H1 (cell line): ENCODE measurements around the gene SOCS3. TPM values are rescaled to one million over a fixed set of nuclear protein-coding genes. Genes with fewer than 3 reads are reported as not detected.

Source experiments
- CTCF ChIA-PET: fragments of 300-600 bp; sonication (Branson Sonifier 250); formaldehyde crosslinking; loops from one replicate; lab custom pipeline; 2021; ENCODE audit not compliant: partially characterized antibody; lab: Charles Lee
- POLR2A ChIA-PET: fragments of 300-600 bp; sonication (Branson Sonifier 250); formaldehyde crosslinking; loops from one replicate; lab custom pipeline; 2021; ENCODE audit warnings: inconsistent platforms; ENCODE audit not compliant: partially characterized antibody; lab: Charles Lee
- DNase-seq, 2 experiments: peaks; one replicate each; pipeline versions ENCODE4 v3.0.0 to v3.0.0-alpha.2; 2010 to 2022; ENCODE audit warnings: low spot score in 2 of 2, low read depth in 1 of 2, mixed read lengths in 1 of 2
- FAIRE-seq: peaks from 2 replicates; lab custom pipeline; 2011; peaks lifted over from hg19 to GRCh38; lab: Jason Lieb, UNC
- H2AFZ ChIP-seq: 2 replicates; pipeline ENCODE4 v1.8.1; 2012; ENCODE audit warnings: low read length, inconsistent platforms
- H2AK5ac ChIP-seq: 2 replicates; pipeline ENCODE4 v1.6.1; 2013; ENCODE audit warnings: low read depth, low read length
- H2BK120ac ChIP-seq: replicated peaks from 2 replicates; pipeline ENCODE3; 2013; ENCODE audit warnings: low read depth, low read length, inconsistent platforms
- H2BK12ac ChIP-seq: 2 replicates; pipeline ENCODE4 v1.6.1; 2013; ENCODE audit warnings: low read depth, low read length
- H2BK15ac ChIP-seq: 2 replicates; pipeline ENCODE4 v1.6.1; 2013; ENCODE audit warnings: low read length
- H2BK20ac ChIP-seq: 2 replicates; pipeline ENCODE4 v1.6.1; 2013; ENCODE audit warnings: low read length
- H2BK5ac ChIP-seq: 2 replicates; pipeline ENCODE4 v1.6.1; 2013; ENCODE audit warnings: low read depth, low read length
- H3K14ac ChIP-seq: 2 replicates; pipeline ENCODE4 v1.6.1; 2013; ENCODE audit warnings: inconsistent platforms; ENCODE audit not compliant: insufficient read length
- H3K18ac ChIP-seq: 2 replicates; pipeline ENCODE4 v1.6.1; 2013; ENCODE audit warnings: low read length; ENCODE audit errors: extremely low read depth
- H3K23ac ChIP-seq: 2 replicates; pipeline ENCODE4 v1.6.1; 2013; ENCODE audit warnings: inconsistent platforms; ENCODE audit not compliant: insufficient read length
- H3K23me2 ChIP-seq: 2 replicates; pipeline ENCODE4 v1.6.1; 2013; ENCODE audit warnings: low read depth, low read length
- H3K27ac ChIP-seq: 2 replicates; pipeline ENCODE4 v1.6.1; 2011; ENCODE audit warnings: low read depth, low read length, inconsistent platforms
- H3K27me3 ChIP-seq, 4 experiments: replicated peaks in 1 of 4; 1 replicate in 1 of 4; 2 replicates in 3 of 4; pipeline versions ENCODE4 v1.6.1 to v1.8.1; 2011 to 2013; ENCODE audit warnings: low read length in 3 of 4, mild to moderate bottlenecking in 3 of 4, inconsistent platforms in 2 of 4, mixed read lengths in 2 of 4, moderate library complexity in 1 of 4; ENCODE audit not compliant: control insufficient read depth in 3 of 4, insufficient read depth in 3 of 4; ENCODE audit errors: extremely low read depth in 1 of 4
- H3K36me3 ChIP-seq, 4 experiments: 2 replicates each; pipeline versions ENCODE4 v1.6.1 to v1.8.1; 2011 to 2013; ENCODE audit warnings: mild to moderate bottlenecking in 4 of 4, low read length in 3 of 4, moderate library complexity in 2 of 4, control low read depth in 1 of 4, inconsistent platforms in 1 of 4; ENCODE audit not compliant: insufficient read depth in 4 of 4, control insufficient read depth in 2 of 4
- H3K4ac ChIP-seq: replicated peaks from 2 replicates; pipeline ENCODE3; 2013; ENCODE audit warnings: low read length, low read depth, mixed read lengths, inconsistent platforms; ENCODE audit not compliant: insufficient read length
- H3K4me1 ChIP-seq, 4 experiments: replicated peaks in 1 of 4; 1 replicate in 1 of 4; 2 replicates in 3 of 4; pipeline versions ENCODE4 v1.6.1 to v1.8.1; 2011 to 2013; ENCODE audit warnings: low read length in 3 of 4, inconsistent platforms in 2 of 4, mixed read lengths in 1 of 4; ENCODE audit not compliant: insufficient read depth in 4 of 4, control insufficient read depth in 3 of 4
- H3K4me2 ChIP-seq, 2 experiments: 2 replicates each; pipeline versions ENCODE4 v1.6.1 to v1.8.1; 2011 to 2013; ENCODE audit warnings: low read depth in 2 of 2, low read length in 2 of 2, control low read depth in 1 of 2, inconsistent platforms in 1 of 2, mild to moderate bottlenecking in 1 of 2; ENCODE audit not compliant: insufficient read depth in 1 of 2
- H3K4me3 ChIP-seq, 4 experiments: fragments of 200-600, 300-600 bp in 1 of 4; sonication (generic), shearing (Covaris generic), sonication (Bioruptor Twin) in 1 of 4; 2 replicates each; pipeline versions ENCODE4 v1.5.1 to v1.8.1; 2011 to 2016; ENCODE audit warnings: low read length in 4 of 4, low read depth in 3 of 4, control low read depth in 2 of 4, inconsistent platforms in 2 of 4, mild to moderate bottlenecking in 2 of 4, mixed read lengths in 1 of 4, moderate library complexity in 1 of 4; ENCODE audit not compliant: insufficient read depth in 2 of 4; ENCODE audit errors: extremely low read depth in 1 of 4
- H3K56ac ChIP-seq: replicated peaks from 2 replicates; pipeline ENCODE3; 2013; ENCODE audit warnings: low read depth, mild to moderate bottlenecking, mixed read lengths, low read length, inconsistent platforms; ENCODE audit not compliant: insufficient read length
- H3K79me1 ChIP-seq: 2 replicates; pipeline ENCODE4 v1.6.1; 2013; ENCODE audit warnings: low read depth, low read length, control low read depth
- H3K79me2 ChIP-seq, 2 experiments: 2 replicates each; pipeline versions ENCODE4 v1.6.1 to v1.8.1; 2012 to 2013; ENCODE audit warnings: low read length in 2 of 2, mild to moderate bottlenecking in 2 of 2, inconsistent platforms in 1 of 2; ENCODE audit not compliant: insufficient read depth in 2 of 2, control insufficient read depth in 1 of 2
- H3K9ac ChIP-seq, 4 experiments: replicated peaks in 1 of 4; 1 replicate in 1 of 4; 2 replicates in 3 of 4; pipeline versions ENCODE4 v1.6.1 to v1.8.1; 2011 to 2013; ENCODE audit warnings: low read depth in 3 of 4, low read length in 3 of 4, control low read depth in 2 of 4, mild to moderate bottlenecking in 2 of 4, moderate library complexity in 2 of 4, inconsistent platforms in 1 of 4; ENCODE audit errors: extremely low read depth in 1 of 4
- H3K9me3 ChIP-seq, 2 experiments: 2 replicates each; pipeline versions ENCODE4 v1.6.1 to v1.8.1; 2012 to 2013; ENCODE audit warnings: mild to moderate bottlenecking in 2 of 2, moderate library complexity in 2 of 2, control low read depth in 1 of 2, inconsistent platforms in 1 of 2, low read depth in 1 of 2, low read length in 1 of 2, mixed read lengths in 1 of 2; ENCODE audit not compliant: insufficient read depth in 2 of 2
- H4K20me1 ChIP-seq, 2 experiments: replicated peaks in 1 of 2; 2 replicates each; pipeline versions ENCODE3 to v1.8.1; 2011 to 2013; ENCODE audit warnings: inconsistent platforms in 2 of 2, low read length in 2 of 2, mild to moderate bottlenecking in 1 of 2; ENCODE audit not compliant: insufficient read depth in 2 of 2, control insufficient read depth in 1 of 2
- H4K5ac ChIP-seq: 2 replicates; pipeline ENCODE4 v1.6.1; 2013; ENCODE audit warnings: low read length, low read depth, mixed read lengths, inconsistent platforms; ENCODE audit not compliant: insufficient read length
- H4K8ac ChIP-seq: 2 replicates; pipeline ENCODE4 v1.8.0; 2013; ENCODE audit warnings: mild to moderate bottlenecking, moderate library complexity, low read length, inconsistent platforms; ENCODE audit not compliant: insufficient read depth; ENCODE audit errors: extremely low read depth
- H4K91ac ChIP-seq: replicated peaks from 2 replicates; pipeline ENCODE3; 2013; ENCODE audit warnings: low read length, mixed read lengths, inconsistent platforms; ENCODE audit not compliant: insufficient read length
- ASH2L ChIP-seq: fragments of 200-600, 300-600 bp; sonication (generic); IDR thresholded peaks from one replicate; pipeline ENCODE4 v1.7.1; 2017; ENCODE audit warnings: low read length
- ATF3 ChIP-seq: IDR thresholded peaks from 2 replicates; pipeline ENCODE4 v1.6.1; 2011; ENCODE audit warnings: low read depth, mild to moderate bottlenecking, low read length; ENCODE audit not compliant: insufficient read depth
- CHD1 ChIP-seq: IDR thresholded peaks from 2 replicates; pipeline ENCODE4 v1.6.1; 2012; ENCODE audit warnings: low read depth, low read length, improper control_type of control experiment
- CTCF ChIP-seq, 3 experiments: IDR thresholded peaks; 1 replicate in 2 of 3; 2 replicates in 1 of 3; pipeline versions ENCODE4 v1.5.1 to v1.6.1; 2011; ENCODE audit warnings: low read length in 3 of 3, mild to moderate bottlenecking in 3 of 3, inconsistent platforms in 2 of 3, low read depth in 1 of 3, moderate library complexity in 1 of 3; ENCODE audit not compliant: insufficient read depth in 1 of 3; ENCODE audit errors: control extremely low read depth in 1 of 3
- EP300 ChIP-seq, 2 experiments: IDR thresholded peaks; 1 replicate in 1 of 2; 2 replicates in 1 of 2; pipeline ENCODE4 v1.6.1; 2011 to 2012; ENCODE audit warnings: low read depth in 2 of 2, low read length in 2 of 2, mild to moderate bottlenecking in 2 of 2, borderline replicate concordance in 1 of 2, inconsistent platforms in 1 of 2, moderate library complexity in 1 of 2
- KDM4A ChIP-seq: IDR thresholded peaks from one replicate; pipeline ENCODE4 v1.7.1; 2012; ENCODE audit warnings: low read depth, mild to moderate bottlenecking, moderate library complexity, low read length, inconsistent platforms; ENCODE audit not compliant: severe bottlenecking
- KDM5A ChIP-seq: fragments of 200-600 bp; IDR thresholded peaks from 2 replicates; pipeline ENCODE4 v1.7.1; 2012; ENCODE audit warnings: mild to moderate bottlenecking, low read length, inconsistent platforms, mixed read lengths
- MAX ChIP-seq: IDR thresholded peaks from 2 replicates; pipeline ENCODE4 v1.6.1; 2012; ENCODE audit warnings: inconsistent platforms
- SIX5 ChIP-seq: IDR thresholded peaks from 2 replicates; pipeline ENCODE4 v1.6.1; 2011; ENCODE audit warnings: mild to moderate bottlenecking, low read depth, low read length
- WGBS, 2 experiments: shearing (Covaris generic) in 1 of 2; methylation state at CpG; one replicate each; pipeline versions ENCODE4 v1.1.6 to v1.1.7; 2013 to 2015; ENCODE audit warnings: low lambda C conversion rate in 2 of 2, mixed read lengths in 2 of 2, inconsistent platforms in 1 of 2, low coverage in 1 of 2, missing lambda C conversion rate in 1 of 2; ENCODE audit not compliant: insufficient replicate concordance in 2 of 2, insufficient coverage in 1 of 2, insufficient read length in 1 of 2; ENCODE audit errors: extremely low coverage in 1 of 2, missing lambda C conversion rate in 1 of 2; 5-methylcytosine and 5-hydroxymethylcytosine counted together
- polyA plus RNA-seq, 7 experiments: library from polyadenylated mRNA; depleted of rRNA in 3 of 7; stranded (reverse) in 5 of 7; unstranded in 2 of 7; fragments of >200 nt in 5 of 7; fragments of 200-250 nt in 2 of 7; gene quantifications; 1 replicate in 5 of 7; 2 replicates in 1 of 7; 4 replicates in 1 of 7; pipeline versions ENCODE4 v1.2.1 to v1.2.3, GENCODE V29; 2011 to 2013; ENCODE audit warnings: missing spikeins in 2 of 7, mixed read lengths in 2 of 7
- total RNA-seq: library from RNA; stranded (reverse); fragmentation: NEBNext Ultra II Directional; extraction: Animal tissue kit (Norgen Biotek cat#: 25700); gene quantifications from 2 replicates; pipeline ENCODE4 v1.2.1, GENCODE V29; 2021

SOCS3 gene
- total and polyA plus RNA-seq, 2 of the 8 experiments (the other 6 are each of a cell fraction or from before 2014, with no cell fraction given) = 10.1 to 47.9 TPM

- H2BK20ac ChIP-seq = no peak overlapping the region
- H4K20me1 ChIP-seq = peaks cover 7 to 21% of the 10 kb centered on the region in 2 experiments
- peak overlapping the region; percentile 54; the same call in 1 of the 2 replicates for H4K8ac ChIP-seq
- peaks cover 21 to 35% (median 31%) of the 10 kb centered on the region in 4 experiments for H3K4me1 ChIP-seq
- peak overlapping the region; percentile 90 to 96 (median 94); a peak in 6 of 8 replicates for H3K4me3 ChIP-seq
- no peak overlapping the region for H3K56ac ChIP-seq
- no peak overlapping the region for H2BK120ac ChIP-seq
- no peak for DNase-seq
- peaks cover 0 to 3% (median 0%) of the 10 kb centered on the region in 4 experiments; a peak in 1 of 8 replicates for H3K36me3 ChIP-seq
- H2BK5ac ChIP-seq = peak overlapping the region; percentile 83; the same call in 1 of the 2 replicates
- H3K9me3 ChIP-seq = no peaks in the 10 kb centered on the region
- FAIRE-seq = no peak
- peak overlapping the region; percentile 81; the same call in 1 of the 2 replicates for H2BK12ac ChIP-seq
- H2AK5ac ChIP-seq = peak overlapping the region; percentile 48; the same call in 1 of the 2 replicates
- WGBS, 2 experiments = 88% methylated on average over 14 of the region's 14 CpGs; no CpG with 5 or more reads in 1 of the 2 experiments
- peak overlapping the region; percentile 73; the same call in 1 of the 2 replicates for H3K27ac ChIP-seq
- no peak overlapping the region for H3K23ac ChIP-seq
- H4K5ac ChIP-seq = peak overlapping the region; percentile 47
- peak overlapping the region in 1 of 4 experiments; percentile 84; a peak in 2 of 7 replicates for H3K9ac ChIP-seq
- peak overlapping the region; percentile 53 for H4K91ac ChIP-seq
- H3K18ac ChIP-seq = peak overlapping the region; percentile 83; the same call in 1 of the 2 replicates
- H3K14ac ChIP-seq = no peak overlapping the region
- POLR2A ChIA-PET = interaction anchor here (1.2 to 1.9 kb wide), 4 partner anchors 14 to 69 kb away, joined by 3 to 5 read pairs (median 5); no protein-coding TSS in a partner anchor
- H3K4ac ChIP-seq = no peak overlapping the region
- H3K4me2 ChIP-seq = peak overlapping the region; percentile 68 to 95
- CTCF ChIA-PET = interaction anchor here (0.6 to 20.5 kb wide), 4 partner anchors 23 to 87 kb away, joined by 3 to 257 read pairs (median 4); no protein-coding TSS in a partner anchor
- H3K79me2 ChIP-seq = peaks cover 34 to 42% of the 10 kb centered on the region in 2 experiments
- peaks cover 7% of the 10 kb centered on the region; the same call in 1 of the 2 replicates for H3K23me2 ChIP-seq
- peaks cover 3% of the 10 kb centered on the region; the same call in 1 of the 2 replicates for H3K79me1 ChIP-seq
- H3K27me3 ChIP-seq = no peaks in the 10 kb centered on the region
- peak overlapping the region; percentile 41; the same call in 1 of the 2 replicates for H2AFZ ChIP-seq
- no peak overlapping the region for H2BK15ac ChIP-seq
- TF ChIP-seq CHD1 (no peak), ATF3 (no peak), KDM4A (no peak), KDM5A (no peak), SIX5 (no peak), EP300 (IDR thresholded peaks at IDR 0.05; ENCODE audit: borderline replicate concordance in 1 of 2, low read depth in 2 of 2, low read length in 2 of 2) (no peak), CTCF (IDR thresholded peaks at IDR 0.05; ENCODE audit: control extremely low read depth in 1 of 3, insufficient read depth in 1 of 3, low read depth in 1 of 3, low read length in 3 of 3) (no peak), ASH2L (no peak), MAX (no peak)
Measured at GRCh38 chr17:78377858-78378224, 18.0 kb upstream of the SOCS3 start.
